IMR-90 (cell line): ENCODE data around the gene ACAD10. TPM values are rescaled to one million over a fixed set of nuclear protein-coding genes. Genes with fewer than 3 reads are reported as not detected.

ENCODE experiments used
- ATAC-seq: fragments of 200-7000 bp; cut with Tn5 transposase; 2 replicates; pipeline ENCODE4 v1.9.1; 2020; ENCODE audit warnings: low read depth, mild to moderate bottlenecking, moderate library complexity
- BruUV-seq: library from RNA; stranded (reverse); fragments of 400-500 nt; replicated peaks from 2 replicates; lab custom pipeline; 2021; lab: Mats Ljungman, UMichigan
- CTCF ChIA-PET: fragments of 300-600 bp; formaldehyde crosslinking; extraction: SDS; loops from one replicate; lab custom pipeline; 2021; ENCODE audit warnings: antibody characterized with exemption; lab: Yijun Ruan, JAX
- POLR2A ChIA-PET: fragments of 300-600 bp; sonication (Branson Sonifier 250); formaldehyde crosslinking; loops from one replicate; lab custom pipeline; 2022; ENCODE audit warnings: antibody characterized with exemption; ENCODE audit not compliant: unreplicated experiment; lab: Charles Lee
- DNase-seq: peaks from one replicate; pipeline ENCODE4 v3.0.0; 2013
- H2AFZ ChIP-seq: replicated peaks from 2 replicates; pipeline ENCODE3; 2013; ENCODE audit warnings: low read length, mild to moderate bottlenecking; ENCODE audit not compliant: poor library complexity
- H2AK5ac ChIP-seq: 2 replicates; pipeline ENCODE4 v1.6.1; 2013; ENCODE audit warnings: low read depth, low read length, inconsistent platforms
- H2AK9ac ChIP-seq: replicated peaks from 2 replicates; pipeline ENCODE3; 2013; ENCODE audit warnings: mild to moderate bottlenecking, low read depth, low read length, moderate library complexity; ENCODE audit not compliant: poor library complexity
- H2BK120ac ChIP-seq: 2 replicates; pipeline ENCODE4 v1.6.1; 2013; ENCODE audit warnings: low read depth, low read length, inconsistent platforms
- H2BK15ac ChIP-seq: 3 replicates; pipeline ENCODE4 v1.6.1; 2013; ENCODE audit warnings: low read depth, low read length, inconsistent platforms
- H2BK20ac ChIP-seq: 2 replicates; pipeline ENCODE4 v1.6.1; 2013; ENCODE audit warnings: low read depth, mild to moderate bottlenecking, inconsistent platforms, low read length, moderate library complexity
- H2BK5ac ChIP-seq: 2 replicates; pipeline ENCODE4 v1.6.1; 2013; ENCODE audit warnings: mild to moderate bottlenecking, low read depth, low read length, inconsistent platforms; ENCODE audit not compliant: poor library complexity, severe bottlenecking
- H3K14ac ChIP-seq: replicated peaks from 2 replicates; pipeline ENCODE4 v1.6.1; 2013; ENCODE audit warnings: low read depth, low read length, inconsistent platforms
- H3K18ac ChIP-seq: 2 replicates; pipeline ENCODE4 v1.6.1; 2013; ENCODE audit warnings: low read depth, low read length, control low read depth
- H3K23ac ChIP-seq: 2 replicates; pipeline ENCODE4 v1.6.1; 2013; ENCODE audit warnings: low read depth, low read length, inconsistent platforms
- H3K27ac ChIP-seq: 2 replicates; pipeline ENCODE4 v1.5.1; 2013; ENCODE audit warnings: mild to moderate bottlenecking, control low read depth, low read length; ENCODE audit not compliant: insufficient read depth
- H3K27me3 ChIP-seq: 2 replicates; pipeline ENCODE4 v1.6.1; 2013; ENCODE audit warnings: low read length; ENCODE audit not compliant: control insufficient read depth, insufficient read depth
- H3K36me3 ChIP-seq: 2 replicates; pipeline ENCODE4 v1.6.1; 2013; ENCODE audit warnings: low read length, mixed read lengths; ENCODE audit not compliant: control insufficient read depth, insufficient read depth
- H3K4ac ChIP-seq: 2 replicates; pipeline ENCODE4 v1.6.1; 2013; ENCODE audit warnings: low read depth, low read length, inconsistent platforms
- H3K4me1 ChIP-seq: 2 replicates; pipeline ENCODE4 v1.6.1; 2013; ENCODE audit warnings: low read length, mixed read lengths; ENCODE audit not compliant: control insufficient read depth, insufficient read depth
- H3K4me2 ChIP-seq: 2 replicates; pipeline ENCODE4 v1.6.1; 2013; ENCODE audit warnings: low read depth, mild to moderate bottlenecking, control low read depth, low read length, moderate library complexity
- H3K4me3 ChIP-seq: 2 replicates; pipeline ENCODE4 v1.5.1; 2013; ENCODE audit warnings: low read depth, mild to moderate bottlenecking, control low read depth, low read length, moderate library complexity; ENCODE audit not compliant: insufficient read depth
- H3K56ac ChIP-seq: 2 replicates; pipeline ENCODE4 v1.6.1; 2013; ENCODE audit warnings: low read length, inconsistent platforms; ENCODE audit not compliant: insufficient read depth; ENCODE audit errors: extremely low read depth
- H3K79me1 ChIP-seq, 2 experiments: 2 replicates each; pipeline ENCODE4 v1.6.1; 2013; ENCODE audit warnings: low read length in 2 of 2, inconsistent platforms in 1 of 2, low read depth in 1 of 2
- H3K9ac ChIP-seq: 2 replicates; pipeline ENCODE4 v1.6.1; 2013; ENCODE audit warnings: low read depth, low read length, control low read depth
- H3K9me1 ChIP-seq: 2 replicates; pipeline ENCODE4 v1.6.1; 2013; ENCODE audit warnings: low read length, inconsistent platforms; ENCODE audit not compliant: insufficient read depth
- H3K9me3 ChIP-seq: 2 replicates; pipeline ENCODE4 v1.6.1; 2013; ENCODE audit warnings: low read length; ENCODE audit not compliant: control insufficient read depth, insufficient read depth
- H4K20me1 ChIP-seq: 2 replicates; pipeline ENCODE4 v1.6.1; 2013; ENCODE audit warnings: low read length, inconsistent platforms; ENCODE audit not compliant: insufficient read depth
- H4K5ac ChIP-seq: 2 replicates; pipeline ENCODE4 v1.6.1; 2013; ENCODE audit warnings: mild to moderate bottlenecking, low read depth, low read length, control low read depth
- H4K8ac ChIP-seq, 2 experiments: 2 replicates each; pipeline ENCODE4 v1.6.1; 2013; ENCODE audit warnings: low read depth in 2 of 2, low read length in 2 of 2, control low read depth in 1 of 2, inconsistent platforms in 1 of 2
- H4K91ac ChIP-seq: 2 replicates; pipeline ENCODE4 v1.6.1; 2013; ENCODE audit warnings: low read depth, low read length, inconsistent platforms; ENCODE audit not compliant: insufficient read depth
- BHLHE40 ChIP-seq: fragments of 150-350 bp; IDR thresholded peaks from 2 replicates; pipeline ENCODE4 v1.6.1; 2016; ENCODE audit warnings: mild to moderate bottlenecking, low read depth, low read length
- ELK1 ChIP-seq: fragments of 150-350 bp; IDR thresholded peaks from 2 replicates; pipeline ENCODE4 v1.6.1; 2016; ENCODE audit warnings: low read depth, mild to moderate bottlenecking, low read length, moderate library complexity, borderline replicate concordance
- MAZ ChIP-seq: IDR thresholded peaks from 2 replicates; pipeline ENCODE4 v1.6.1; 2012; ENCODE audit warnings: low read depth, mild to moderate bottlenecking, low read length, improper control_type of control experiment, moderate library complexity, borderline replicate concordance
- NFE2L2 ChIP-seq: fragments of 150-350 bp; IDR thresholded peaks from 2 replicates; pipeline ENCODE4 v1.6.1; 2016; ENCODE audit warnings: low read depth, mild to moderate bottlenecking, low read length
- RAD21 ChIP-seq: IDR thresholded peaks from 2 replicates; pipeline ENCODE4 v1.6.1; 2012; ENCODE audit warnings: low read length, improper control_type of control experiment
- RCOR1 ChIP-seq: IDR thresholded peaks from 2 replicates; pipeline ENCODE4 v1.6.1; 2012; ENCODE audit warnings: mild to moderate bottlenecking, low read length, improper control_type of control experiment; ENCODE audit not compliant: insufficient replicate concordance
- SMC3 ChIP-seq: fragments of 150-350 bp; IDR thresholded peaks from 2 replicates; pipeline ENCODE4 v1.6.1; 2016; ENCODE audit warnings: low read depth, mild to moderate bottlenecking, antibody characterized with exemption, low read length, moderate library complexity
- USF2 ChIP-seq: fragments of 150-350 bp; IDR thresholded peaks from 2 replicates; pipeline ENCODE4 v1.6.1; 2017; ENCODE audit warnings: mild to moderate bottlenecking, antibody characterized with exemption, low read length, low read depth
- WGBS, 2 experiments: methylation state at CpG; one replicate each; pipeline versions ENCODE4 v1.1.5 to v1.1.7; 2013; ENCODE audit warnings: missing lambda C conversion rate in 2 of 2; ENCODE audit not compliant: insufficient read length in 1 of 2; ENCODE audit errors: extremely low coverage in 2 of 2; 5-methylcytosine and 5-hydroxymethylcytosine counted together
- dilution Hi-C: fragments of 300-500 bp; cut with HindIII; formaldehyde crosslinking; loops from one replicate; pipeline ENCODE4 v1.14.3; 2018; ENCODE audit warnings: low sequenced_read_pairs; ENCODE audit not compliant: unreplicated experiment
- in situ Hi-C: fragments of 300-500 bp; cut with MboI; formaldehyde crosslinking; loops from 3 replicates; pipeline ENCODE4 v1.14.3; 2019; ENCODE audit warnings: low sequenced_read_pairs, inconsistent platforms, mixed read lengths
- intact Hi-C: fragments of 100-400 bp; cut with micrococcal nuclease; formaldehyde crosslinking; loops from 2 replicates; pipeline ENCODE4 v1.10.0; 2022
- polyA plus RNA-seq, 3 experiments: library from polyadenylated mRNA; depleted of rRNA; stranded (reverse); fragments of >200 nt; gene quantifications; 2 replicates each; pipeline ENCODE4 v1.2.3, GENCODE V29; 2012; ENCODE audit warnings: low replicate concordance in 1 of 3
- total RNA-seq: library from RNA; depleted of rRNA; stranded (reverse); fragments of >200 nt; gene quantifications from 2 replicates; pipeline ENCODE4 v1.2.3, GENCODE V29; 2012

Gene ACAD10
- total and polyA plus RNA-seq, 2 of the 4 experiments (the other 2 are of a cell fraction) = 12.4 to 21.0 TPM

- no peak for TF ChIP-seq USF2
Observed at GRCh38 chr12:111761099-111761498, 75.2 kb downstream of the ACAD10 start (continued).

- dilution Hi-C loops = no loop called here
- no peak overlapping the region for H3K14ac ChIP-seq
- WGBS, 2 experiments = 66% methylated on average over 2 of the region's 3 CpGs; no CpG with 5 or more reads in 1 of the 2 experiments
- H2BK15ac ChIP-seq = no peak overlapping the region
- H2BK5ac ChIP-seq = no peak overlapping the region
- H3K79me1 ChIP-seq = peaks cover 0 to 5% of the 10 kb centered on the region in 2 experiments; a peak in 1 of 4 replicates
- H2BK20ac ChIP-seq = no peak overlapping the region
- no peak overlapping the region for H2AK5ac ChIP-seq
- H2AK9ac ChIP-seq = no peak overlapping the region
- H4K20me1 ChIP-seq = no peaks in the 10 kb centered on the region
- H3K9ac ChIP-seq = no peak overlapping the region
- no peak overlapping the region for H4K8ac ChIP-seq
- peaks cover 4% of the 10 kb centered on the region; the same call in 1 of the 2 replicates for H3K36me3 ChIP-seq
- no peak overlapping the region for H2AFZ ChIP-seq
- no peak overlapping the region for H3K4me3 ChIP-seq
- BruUV-seq = no TSS peak
- H3K23ac ChIP-seq = no peak overlapping the region
- POLR2A ChIA-PET = interaction anchor here (0.6 kb wide), 1 partner anchor 68 kb away, joined by 3 read pairs; no protein-coding TSS in a partner anchor
- no peak overlapping the region for H3K4me2 ChIP-seq
- H2BK120ac ChIP-seq = no peak overlapping the region
- peaks cover 3% of the 10 kb centered on the region; the same call in 1 of the 2 replicates for H3K9me1 ChIP-seq
- no peak overlapping the region for H3K18ac ChIP-seq
- no peak overlapping the region for H4K91ac ChIP-seq
- no peak overlapping the region for H3K27ac ChIP-seq
- no peak overlapping the region for H3K56ac ChIP-seq
- peaks cover 19% of the 10 kb centered on the region for H3K4me1 ChIP-seq
- no peaks in the 10 kb centered on the region for H3K9me3 ChIP-seq
- TF ChIP-seq NFE2L2 (no peak), RCOR1 (no peak), USF2 (no peak), SMC3 (no peak), ELK1 (no peak), MAZ (no peak), RAD21 (no peak), BHLHE40 (no peak)
- ATAC-seq (no peak), DNase-seq (no peak)
- no peaks in the 10 kb centered on the region for H3K27me3 ChIP-seq
- H3K4ac ChIP-seq = no peak overlapping the region
- intact Hi-C loops = no loop called here
- in situ Hi-C loops = no loop called here
- H4K5ac ChIP-seq = no peak overlapping the region
- CTCF ChIA-PET = no interaction called here
Observed at GRCh38 chr12:111761706-111762105, 75.9 kb downstream of the ACAD10 start.
